Measurements from ENCODE around the gene MIX23. TPM values are rescaled to one million over a fixed set of nuclear protein-coding genes. Genes with fewer than 3 reads are reported as not detected.

Gene MIX23
- total RNA-seq, 6 experiments from 2014 or later, result 21.3 to 36.0 (median 27.1) TPM

DNA sequence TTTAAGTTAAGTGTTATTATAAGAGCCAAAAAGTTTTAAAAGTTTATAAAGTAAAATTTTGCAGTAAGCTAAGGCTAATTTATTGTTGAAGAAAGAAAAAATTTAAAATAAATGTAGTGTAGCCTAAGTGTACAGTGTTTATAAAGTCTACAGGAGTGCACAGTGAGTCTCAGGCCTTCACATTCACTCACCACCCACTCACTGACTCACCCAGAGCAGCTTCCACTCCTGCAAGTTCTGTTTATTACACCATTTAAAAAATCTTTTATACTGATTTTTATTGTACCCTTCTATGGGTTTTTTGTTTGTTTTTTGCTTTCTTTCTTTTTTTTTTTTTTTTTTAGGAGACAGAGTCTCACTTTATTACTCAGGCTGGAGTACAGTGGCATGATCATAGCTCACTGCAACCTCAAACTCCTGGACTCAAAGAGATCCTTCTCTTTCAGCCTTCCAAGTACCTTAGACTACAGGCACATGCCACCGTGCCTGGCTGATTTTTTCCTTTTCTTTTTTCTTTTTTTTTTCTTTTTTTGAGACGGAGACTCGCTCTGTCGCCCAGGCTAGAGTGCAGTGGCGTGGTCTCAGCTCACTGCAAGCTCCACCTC lies 32.1 kb downstream of the MIX23 start:
- intact Hi-C loops (cut with DNase I), result no loop called here
- WGBS (ENCODE audit: insufficient coverage, low coverage, low lambda C conversion rate, missing lambda C conversion rate), result 75% methylated on average over 1 of the region's 5 CpGs
- Histone ChIP-seq H3K9me3 (no peaks in the 10 kb centered on the region), H3K36me3 (no peaks in the 10 kb centered on the region), H3K27ac (no peak overlapping the region), H3K4me1 (peaks cover 0 to 11% (median 0%) of the 10 kb centered on the region in 4 donors), H3K27me3 (no peaks in the 10 kb centered on the region), H3K4me3 (no peak overlapping the region)
- TF ChIP-seq, protein P1, sequence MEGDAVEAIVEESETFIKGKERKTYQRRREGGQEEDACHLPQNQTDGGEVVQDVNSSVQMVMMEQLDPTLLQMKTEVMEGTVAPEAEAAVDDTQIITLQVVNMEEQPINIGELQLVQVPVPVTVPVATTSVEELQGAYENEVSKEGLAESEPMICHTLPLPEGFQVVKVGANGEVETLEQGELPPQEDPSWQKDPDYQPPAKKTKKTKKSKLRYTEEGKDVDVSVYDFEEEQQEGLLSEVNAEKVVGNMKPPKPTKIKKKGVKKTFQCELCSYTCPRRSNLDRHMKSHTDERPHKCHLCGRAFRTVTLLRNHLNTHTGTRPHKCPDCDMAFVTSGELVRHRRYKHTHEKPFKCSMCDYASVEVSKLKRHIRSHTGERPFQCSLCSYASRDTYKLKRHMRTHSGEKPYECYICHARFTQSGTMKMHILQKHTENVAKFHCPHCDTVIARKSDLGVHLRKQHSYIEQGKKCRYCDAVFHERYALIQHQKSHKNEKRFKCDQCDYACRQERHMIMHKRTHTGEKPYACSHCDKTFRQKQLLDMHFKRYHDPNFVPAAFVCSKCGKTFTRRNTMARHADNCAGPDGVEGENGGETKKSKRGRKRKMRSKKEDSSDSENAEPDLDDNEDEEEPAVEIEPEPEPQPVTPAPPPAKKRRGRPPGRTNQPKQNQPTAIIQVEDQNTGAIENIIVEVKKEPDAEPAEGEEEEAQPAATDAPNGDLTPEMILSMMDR (IDR thresholded peaks at IDR 0.05), result no peak
- no peak for TF ChIP-seq POLR2A (IDR thresholded peaks at IDR 0.05)
- DNase-seq (no peak), ATAC-seq (peak in 1 of 4 donors; percentile 30)

DNA sequence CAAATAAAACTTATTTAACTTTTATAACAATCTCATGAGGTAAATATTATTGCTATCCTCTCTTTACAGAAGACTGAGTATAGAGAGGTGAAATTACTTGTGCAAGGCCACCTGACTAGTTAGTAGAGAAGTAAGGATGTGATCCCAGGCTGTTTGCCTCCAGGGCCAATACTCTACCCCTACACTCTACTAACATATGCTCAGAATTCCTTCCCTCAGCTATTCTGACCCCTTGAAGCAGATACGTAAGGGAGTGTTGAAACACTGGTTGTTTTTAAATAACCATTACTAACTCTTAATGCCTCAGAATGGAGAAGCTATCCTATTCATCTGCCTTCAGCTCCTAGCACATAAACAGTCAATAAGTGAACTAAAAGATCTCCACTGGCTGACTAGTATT lies 33.9 kb downstream of the MIX23 start:
- no peak overlapping the region for H3K4me3 ChIP-seq
- 63% methylated on average over 1 of the region's 1 CpG for WGBS (ENCODE audit: insufficient coverage, low coverage, low lambda C conversion rate, missing lambda C conversion rate)
- H3K4me1 ChIP-seq, result peaks cover 0 to 11% (median 0%) of the 10 kb centered on the region in 4 donors
- intact Hi-C loops (cut with DNase I), result no loop called here
- no peaks in the 10 kb centered on the region for H3K27me3 ChIP-seq
- no peaks in the 10 kb centered on the region for H3K36me3 ChIP-seq
- ATAC-seq, result no peak
- no peaks in the 10 kb centered on the region for H3K9me3 ChIP-seq
- no peak overlapping the region for H3K27ac ChIP-seq
- no peak for TF ChIP-seq POLR2A (IDR thresholded peaks at IDR 0.05)
- DNase-seq, result no peak

DNA sequence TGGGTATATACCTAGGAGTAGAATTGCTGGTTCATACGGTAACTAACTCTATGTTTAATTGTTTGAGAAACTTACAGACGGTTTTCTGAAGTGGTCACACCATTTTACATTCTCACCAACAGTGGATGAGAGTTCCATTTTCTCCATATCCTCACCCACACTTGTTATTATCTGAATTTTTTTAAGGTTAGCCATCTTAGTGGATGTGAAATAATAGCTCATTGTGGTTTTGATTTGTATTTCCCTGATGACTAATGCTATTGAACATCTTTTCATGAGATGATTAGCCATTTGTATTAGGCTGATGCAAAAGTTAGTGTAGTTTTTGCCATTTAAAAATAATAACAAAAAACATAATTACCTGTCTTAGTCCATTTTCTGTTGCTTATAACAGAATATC lies 39.4 kb downstream of the MIX23 start:
- DNase-seq (no peak), ATAC-seq (no peak)
- Histone ChIP-seq H3K36me3 (no peaks in the 10 kb centered on the region), H3K4me3 (no peak overlapping the region), H3K27me3 (no peaks in the 10 kb centered on the region), H3K27ac (no peak overlapping the region), H3K9me3 (no peaks in the 10 kb centered on the region), H3K4me1 (no peaks in the 10 kb centered on the region)
- intact Hi-C loops (cut with DNase I), result no loop called here
- WGBS (ENCODE audit: insufficient coverage, low coverage, low lambda C conversion rate, missing lambda C conversion rate), result 64% methylated on average over 2 of the region's 2 CpGs
- no peak for TF ChIP-seq POLR2A (IDR thresholded peaks at IDR 0.05)
- TF ChIP-seq, protein P1 (IDR thresholded peaks at IDR 0.05), result no peak

DNA sequence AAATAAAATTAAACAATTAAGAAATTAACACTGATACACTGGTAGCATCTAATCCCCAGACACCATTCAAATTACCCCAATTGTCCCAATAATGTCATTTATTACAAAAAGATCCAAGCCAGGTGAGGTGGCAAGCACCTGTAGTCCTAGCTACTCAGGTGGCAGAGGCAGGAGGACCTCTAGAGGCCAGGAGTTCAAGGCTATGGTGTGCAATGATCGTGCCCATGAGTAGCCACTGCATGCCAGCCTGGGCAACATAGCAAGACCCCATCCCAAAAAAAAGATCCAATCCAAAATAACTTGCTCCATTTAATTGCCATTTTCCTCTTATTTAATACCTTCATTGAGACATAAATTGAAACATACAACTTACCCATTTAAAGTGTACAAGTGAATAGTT lies 40.2 kb downstream of the MIX23 start:
- Histone ChIP-seq H3K9me3 (no peaks in the 10 kb centered on the region), H3K36me3 (no peaks in the 10 kb centered on the region), H3K4me1 (no peaks in the 10 kb centered on the region), H3K27ac (no peak overlapping the region), H3K4me3 (no peak overlapping the region), H3K27me3 (no peaks in the 10 kb centered on the region)
- 67% methylated on average over 1 of the region's 1 CpG for WGBS (ENCODE audit: insufficient coverage, low coverage, low lambda C conversion rate, missing lambda C conversion rate)
- DNase-seq (no peak), ATAC-seq (no peak)
- intact Hi-C loops (cut with DNase I), result no loop called here
- TF ChIP-seq, protein P1 (IDR thresholded peaks at IDR 0.05), result no peak
- no peak for TF ChIP-seq POLR2A (IDR thresholded peaks at IDR 0.05)

DNA sequence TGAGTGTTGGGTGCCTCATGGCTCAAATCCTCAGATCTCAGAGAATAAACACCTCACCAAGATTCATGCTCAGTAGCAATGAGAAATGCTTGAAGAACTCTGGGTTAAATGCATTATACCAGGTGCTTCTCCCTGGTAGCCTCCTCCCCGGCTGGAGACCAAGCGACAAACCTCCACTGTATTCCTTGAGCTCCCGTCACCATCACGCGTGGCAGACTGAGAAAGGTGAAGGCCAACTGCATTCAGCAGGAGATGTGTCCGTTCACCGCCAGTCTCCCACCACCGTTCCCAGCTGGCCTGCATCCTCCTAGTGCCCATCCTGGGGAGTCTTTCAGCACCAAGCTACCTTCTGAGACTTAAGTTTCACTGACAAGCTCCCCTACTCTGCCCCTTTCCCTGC lies 50.5 kb downstream of the MIX23 start:
- no peak overlapping the region for H3K27ac ChIP-seq
- TF ChIP-seq, protein P1 (IDR thresholded peaks at IDR 0.05), result no peak
- no peak for TF ChIP-seq POLR2A (IDR thresholded peaks at IDR 0.05)
- no peaks in the 10 kb centered on the region for H3K36me3 ChIP-seq
- H3K4me1 ChIP-seq, result no peaks in the 10 kb centered on the region
- no peaks in the 10 kb centered on the region for H3K27me3 ChIP-seq
- ATAC-seq (no peak), DNase-seq (no peak)
- 89% methylated on average over 8 of the region's 8 CpGs for WGBS (ENCODE audit: insufficient coverage, low coverage, low lambda C conversion rate, missing lambda C conversion rate)
- intact Hi-C loops (cut with DNase I), result no loop called here
- H3K9me3 ChIP-seq, result no peaks in the 10 kb centered on the region
- H3K4me3 ChIP-seq, result no peak overlapping the region
